HG03045 (cell line): ENCODE results near the gene KCNE1.
"Not testable (repeated sequence)": the region's sequence is repeated elsewhere in the genome, so short reads cannot be mapped to it uniquely, and the experiment has no call there.

Experiments
- ATAC-seq: cut with Tn5 transposase; IDR thresholded peaks from one replicate; pipeline ENCODE4 v1.9.1; 2021; ENCODE audit warnings: mild to moderate bottlenecking, moderate library complexity; ENCODE audit not compliant: unreplicated experiment

KCNE1 gene

GRCh38 chr21:34514576-34515115, 2.6 kb upstream of the KCNE1 start:
- ATAC-seq, result no peak

GRCh38 chr21:34513129-34513675, 1.2 kb upstream of the KCNE1 start:
- no peak for ATAC-seq

GRCh38 chr21:34511181-34511580, 829 bp downstream of the KCNE1 start:
- no peak for ATAC-seq

GRCh38 chr21:34510148-34511142, 1.6 kb downstream of the KCNE1 start:
- no peak for ATAC-seq

GRCh38 chr21:34509151-34509550, 2.9 kb downstream of the KCNE1 start:
- ATAC-seq, result no peak

- ATAC-seq, result no peak
Observed at GRCh38 chr21:34504595-34504994, 7.4 kb downstream of the KCNE1 start.

GRCh38 chr21:34502480-34503106, 9.4 kb downstream of the KCNE1 start:
- ATAC-seq, result no peak

- no peak for ATAC-seq
Observed at GRCh38 chr21:34501716-34502115, 10.3 kb downstream of the KCNE1 start.

GRCh38 chr21:34500191-34500590, 11.8 kb downstream of the KCNE1 start:
- no peak for ATAC-seq

GRCh38 chr21:34499116-34499515, 12.9 kb downstream of the KCNE1 start:
- ATAC-seq, result no peak

- ATAC-seq, result no peak
Observed at GRCh38 chr21:34498623-34499022, 13.4 kb downstream of the KCNE1 start.

GRCh38 chr21:34483854-34484253, 28.2 kb downstream of the KCNE1 start:
- ATAC-seq, result not testable (repeated sequence)

GRCh38 chr21:34483435-34483834, 28.6 kb downstream of the KCNE1 start:
- ATAC-seq, result not testable (repeated sequence)

GRCh38 chr21:34467333-34467732, 44.7 kb downstream of the KCNE1 start:
- not testable (repeated sequence) for ATAC-seq

GRCh38 chr21:34459426-34459825, 52.6 kb downstream of the KCNE1 start:
- not testable (repeated sequence) for ATAC-seq

- ATAC-seq, result not testable (repeated sequence)
Observed at GRCh38 chr21:34458266-34458665, 53.7 kb downstream of the KCNE1 start.

GRCh38 chr21:34456180-34456579, 55.8 kb downstream of the KCNE1 start:
- ATAC-seq, result not testable (repeated sequence)

- not testable (repeated sequence) for ATAC-seq
Observed at GRCh38 chr21:34455628-34456027, 56.4 kb downstream of the KCNE1 start.

- ATAC-seq, result not testable (repeated sequence)
Observed at GRCh38 chr21:34447018-34447417, 65.0 kb downstream of the KCNE1 start.

GRCh38 chr21:34443486-34443885, 68.5 kb downstream of the KCNE1 start:
- ATAC-seq, result not testable (repeated sequence)

GRCh38 chr21:34429710-34430109, 82.3 kb downstream of the KCNE1 start:
- ATAC-seq, result not testable (repeated sequence)
